Islet of Langerhans (tissue), 1 donor: ENCODE data around the gene FOLR1.
"Not testable (repeated sequence)": the region's sequence is repeated elsewhere in the genome, so short reads cannot be mapped to it uniquely, and the experiment has no call there.

Experiments
- FAIRE-seq: peaks from one replicate; lab custom pipeline; 2011; peaks lifted over from hg19 to GRCh38; lab: Jason Lieb, UNC

The FOLR1 gene

GRCh38 chr11:72181553-72181958 is 10.4 kb upstream of the FOLR1 start:
- FAIRE-seq, result not testable (repeated sequence)

GRCh38 chr11:72188267-72188666 is 3.7 kb upstream of the FOLR1 start:
- FAIRE-seq, result no peak

- FAIRE-seq, result no peak
Measured at GRCh38 chr11:72189455-72190250, 2.3 kb upstream of the FOLR1 start.

DNA sequence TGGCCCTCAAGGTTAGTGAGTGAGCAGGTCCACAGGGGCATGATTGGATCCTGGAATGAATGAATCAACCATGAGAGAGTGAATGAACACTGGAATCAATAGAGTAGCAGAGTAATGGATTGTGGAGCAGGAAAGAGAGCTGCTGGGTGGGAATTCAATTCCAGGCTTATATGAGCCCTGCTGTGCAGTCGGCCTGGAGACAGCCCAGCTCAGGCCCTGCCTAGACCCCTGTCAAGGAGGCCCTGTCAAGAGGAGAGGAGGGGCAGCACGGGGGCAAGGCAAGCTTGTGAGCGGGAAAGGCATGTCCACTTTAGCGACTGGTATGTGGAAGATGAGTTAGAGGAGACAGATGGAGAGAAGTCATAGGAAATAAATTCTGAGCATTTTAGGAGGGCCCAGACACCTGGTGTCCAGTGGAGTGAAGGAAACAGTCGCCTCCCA is 1.3 kb upstream of the FOLR1 start:
- FAIRE-seq, result no peak

DNA sequence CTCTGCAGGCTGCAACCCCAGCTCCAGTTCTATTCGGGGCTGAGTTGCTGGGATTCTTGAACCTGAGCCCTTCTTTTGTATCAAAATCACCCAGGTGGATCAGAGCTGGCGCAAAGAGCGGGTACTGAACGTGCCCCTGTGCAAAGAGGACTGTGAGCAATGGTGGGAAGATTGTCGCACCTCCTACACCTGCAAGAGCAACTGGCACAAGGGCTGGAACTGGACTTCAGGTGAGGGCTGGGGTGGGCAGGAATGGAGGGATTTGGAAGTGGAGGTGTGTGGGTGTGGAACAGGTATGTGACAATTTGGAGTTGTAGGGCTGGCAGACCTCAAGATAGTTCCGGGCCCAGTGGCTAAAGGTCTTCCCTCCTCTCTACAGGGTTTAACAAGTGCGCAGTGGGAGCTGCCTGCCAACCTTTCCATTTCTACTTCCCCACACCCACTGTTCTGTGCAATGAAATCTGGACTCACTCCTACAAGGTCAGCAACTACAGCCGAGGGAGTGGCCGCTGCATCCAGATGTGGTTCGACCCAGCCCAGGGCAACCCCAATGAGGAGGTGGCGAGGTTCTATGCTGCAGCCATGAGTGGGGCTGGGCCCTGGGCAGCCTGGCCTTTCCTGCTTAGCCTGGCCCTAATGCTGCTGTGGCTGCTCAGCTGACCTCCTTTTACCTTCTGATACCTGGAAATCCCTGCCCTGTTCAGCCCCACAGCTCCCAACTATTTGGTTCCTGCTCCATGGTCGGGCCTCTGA is 3.8 kb downstream of the FOLR1 start:
- FAIRE-seq, result no peak

GRCh38 chr11:72201445-72201844 is 9.5 kb downstream of the FOLR1 start:
- FAIRE-seq, result peak; percentile 61

- no peak for FAIRE-seq
Measured at GRCh38 chr11:72202571-72202970, 10.6 kb downstream of the FOLR1 start.

DNA sequence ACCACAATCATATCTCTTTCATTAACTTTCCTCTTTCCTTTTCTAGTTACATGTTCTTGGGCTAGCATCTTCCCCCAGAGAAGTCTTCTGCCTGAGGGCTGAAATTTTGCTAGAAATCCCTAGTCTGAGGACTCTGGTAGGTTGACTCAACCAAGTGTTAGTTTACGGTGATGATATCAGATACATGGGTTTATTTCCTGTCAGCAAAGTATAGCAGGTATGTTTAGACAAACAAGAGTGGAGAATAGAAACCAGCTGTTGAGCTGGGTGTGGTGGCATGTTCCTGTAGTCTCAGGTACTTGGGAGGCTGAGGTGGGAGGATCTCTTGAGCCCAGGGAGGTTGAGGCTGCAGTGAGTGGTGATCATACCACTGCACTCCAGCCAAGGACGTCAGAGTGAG is 11.2 kb downstream of the FOLR1 start:
- FAIRE-seq, result no peak

DNA sequence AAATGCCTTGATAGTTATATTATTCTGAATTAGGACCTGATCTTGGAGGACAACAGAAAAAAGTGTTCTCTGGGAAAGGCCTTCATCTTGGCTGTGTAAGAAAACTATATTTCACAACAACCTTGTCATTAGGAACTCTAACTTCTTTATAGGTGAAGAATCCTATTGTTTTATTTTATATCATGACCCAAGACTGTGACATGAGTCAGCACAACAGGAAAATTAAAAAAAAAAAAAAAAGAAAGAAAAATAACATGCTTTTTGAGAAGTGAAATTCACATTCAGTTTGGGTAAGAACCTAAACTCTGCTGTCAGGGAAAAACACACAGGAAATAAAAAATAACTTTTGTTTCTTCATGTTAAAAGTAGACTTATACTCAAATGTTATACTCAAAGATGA is 12.9 kb downstream of the FOLR1 start:
- no peak for FAIRE-seq

DNA sequence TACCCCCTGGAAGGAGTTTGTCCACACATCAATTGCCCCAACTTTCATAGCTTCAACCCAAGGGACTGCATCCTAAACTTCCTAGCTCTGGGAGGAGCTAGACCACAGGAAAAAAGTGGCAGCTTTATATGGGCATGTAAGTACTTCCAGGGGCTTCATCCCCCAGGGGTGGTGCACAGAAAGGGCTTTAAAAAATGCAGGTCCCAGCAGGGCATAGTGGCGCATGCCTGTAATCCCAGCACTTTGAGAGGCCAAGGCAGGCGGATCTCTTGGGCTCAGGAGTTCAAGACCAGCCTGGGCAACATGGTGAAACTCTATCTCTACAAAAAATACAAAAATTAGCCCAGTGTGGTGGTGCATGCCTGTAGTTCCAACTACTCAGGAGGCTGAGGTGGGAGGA is 14.9 kb downstream of the FOLR1 start:
- FAIRE-seq, result not testable (repeated sequence)

GRCh38 chr11:72208281-72208680 is 16.3 kb downstream of the FOLR1 start:
- no peak for FAIRE-seq

DNA sequence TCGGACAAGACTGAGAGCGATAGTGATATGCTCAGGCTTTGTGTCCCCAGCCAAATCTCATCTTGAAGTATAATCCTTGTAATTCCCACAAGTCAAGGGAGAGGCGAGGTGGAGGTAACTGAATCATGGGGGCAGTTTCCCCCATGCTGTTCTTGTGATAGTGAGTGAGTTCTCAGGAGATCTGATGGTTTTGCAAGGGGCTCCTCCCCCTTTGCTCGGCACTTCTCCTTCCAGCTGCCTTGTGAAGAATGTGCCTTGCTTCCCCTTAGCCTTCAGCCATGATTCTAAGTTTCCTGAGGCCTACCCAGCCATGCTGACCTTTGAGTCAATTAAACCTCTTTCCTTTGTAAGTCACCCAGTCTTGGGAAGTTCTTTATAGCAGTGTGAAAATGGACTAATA is 17.2 kb downstream of the FOLR1 start:
- no peak for FAIRE-seq

DNA sequence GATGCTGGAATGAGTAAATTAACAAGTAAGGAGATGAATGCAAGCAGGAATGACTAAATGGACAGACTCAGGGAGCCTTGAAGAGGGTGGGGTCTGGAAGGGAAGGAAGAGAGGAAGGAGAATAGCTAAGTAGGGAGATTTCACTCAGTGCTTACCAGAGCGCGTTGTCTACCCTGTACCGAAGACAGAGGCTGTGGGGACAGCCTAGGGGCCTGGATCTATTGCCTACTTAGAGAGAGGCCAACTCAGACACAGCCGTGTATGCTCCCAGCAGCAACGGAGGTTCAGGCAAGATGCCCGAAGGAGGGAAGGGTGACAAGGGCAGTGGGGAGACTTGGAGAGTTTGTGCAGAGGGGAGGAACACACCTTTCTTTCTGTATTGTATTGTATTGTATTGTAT is 24.7 kb downstream of the FOLR1 start, which contains the start of gene FOLR2:
TSS of gene FOLR2 (plus strand) at position 157 of the 400 bp plus-strand sequence. CDS start 1,791 bp downstream, outside the sequence.
- FAIRE-seq, result no peak

DNA sequence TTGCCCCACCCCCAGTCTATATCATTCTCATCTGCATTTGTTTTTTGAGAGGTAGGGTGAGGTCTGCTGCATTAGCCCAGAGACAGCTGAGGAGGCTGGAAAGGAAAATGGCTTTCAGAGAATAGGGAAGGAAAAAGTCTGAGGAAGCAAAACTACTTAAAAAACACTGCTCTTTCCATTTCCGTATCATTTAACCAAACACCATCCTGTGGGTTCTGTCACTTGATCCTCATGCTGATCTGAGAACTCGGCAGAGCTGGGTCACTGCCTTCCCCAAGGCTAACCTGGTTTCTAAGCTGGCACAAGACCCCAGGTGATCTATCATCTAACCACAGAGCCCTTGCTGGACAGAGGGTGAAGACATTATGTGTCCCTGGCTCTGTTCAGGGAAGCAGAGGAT is 25.9 kb downstream of the FOLR1 start:
- FAIRE-seq, result no peak

- no peak for FAIRE-seq
Measured at GRCh38 chr11:72218251-72218745, 26.4 kb downstream of the FOLR1 start.

- no peak for FAIRE-seq
Measured at GRCh38 chr11:72220696-72221363, 28.9 kb downstream of the FOLR1 start.

DNA sequence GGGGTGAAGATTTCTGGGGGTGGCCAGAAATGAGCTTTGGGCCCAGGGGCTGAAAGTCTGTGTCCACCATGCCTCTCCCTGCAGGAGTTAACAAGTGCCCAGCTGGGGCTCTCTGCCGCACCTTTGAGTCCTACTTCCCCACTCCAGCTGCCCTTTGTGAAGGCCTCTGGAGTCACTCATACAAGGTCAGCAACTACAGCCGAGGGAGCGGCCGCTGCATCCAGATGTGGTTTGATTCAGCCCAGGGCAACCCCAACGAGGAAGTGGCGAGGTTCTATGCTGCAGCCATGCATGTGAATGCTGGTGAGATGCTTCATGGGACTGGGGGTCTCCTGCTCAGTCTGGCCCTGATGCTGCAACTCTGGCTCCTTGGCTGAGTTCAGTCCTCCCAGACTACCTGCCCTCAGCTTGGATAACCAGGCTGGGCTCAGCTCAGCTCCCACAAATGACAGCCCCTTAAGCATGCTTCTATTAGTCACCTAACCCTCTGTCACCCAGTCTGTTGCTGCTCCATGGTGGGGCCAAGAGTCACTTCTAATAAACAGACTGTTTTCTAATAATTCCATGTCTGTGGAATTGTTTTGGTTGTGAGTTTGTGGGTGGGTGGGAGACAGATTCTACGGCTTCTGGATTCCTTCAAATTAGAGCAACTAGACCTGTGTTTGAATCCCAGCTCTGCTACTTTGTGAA is 29.6 kb downstream of the FOLR1 start:
- no peak for FAIRE-seq

DNA sequence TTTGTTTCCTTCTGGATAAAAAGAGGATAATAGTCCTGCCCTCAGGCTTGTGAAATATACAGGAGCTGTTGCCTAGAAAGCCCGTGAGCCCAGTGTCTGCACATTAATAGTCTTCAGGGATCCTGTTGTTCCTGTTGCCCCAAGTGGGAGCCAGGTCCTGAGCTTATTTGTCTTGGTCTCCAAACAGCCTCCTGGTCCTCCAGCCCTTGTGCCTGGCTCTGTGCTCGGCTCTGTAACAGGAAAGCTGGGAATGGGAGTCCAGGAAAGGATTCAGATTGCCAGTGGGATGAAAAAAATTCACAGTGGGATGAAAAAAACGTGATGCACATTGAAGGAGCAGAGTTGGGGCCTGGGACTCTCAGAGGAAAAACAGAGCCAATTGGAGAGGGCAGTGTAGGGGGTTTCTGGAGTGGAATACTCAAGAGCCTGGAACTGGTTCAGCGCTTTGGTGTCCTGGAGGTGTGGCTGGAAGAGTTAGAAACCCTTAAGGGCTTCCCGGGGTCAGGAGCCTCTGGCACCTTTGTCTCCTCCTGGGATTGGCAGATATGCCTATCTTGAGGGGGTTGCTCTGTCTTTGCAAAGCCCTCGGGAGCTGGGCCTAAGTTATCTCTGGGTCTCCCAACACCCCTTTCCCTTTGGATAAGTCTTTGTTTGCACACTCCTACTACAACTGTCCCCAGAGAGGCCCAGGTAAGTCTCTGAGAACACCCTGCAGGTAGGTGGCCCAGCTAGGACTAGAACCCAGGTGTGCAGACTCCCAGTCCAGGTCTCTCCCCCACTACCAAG is 30.4 kb downstream of the FOLR1 start:
- FAIRE-seq, result no peak

GRCh38 chr11:72222907-72223614 is 31.1 kb downstream of the FOLR1 start:
- FAIRE-seq, result no peak
